Stimulated activated CD4-positive, alpha-beta T cell treated with anti-CD3 and anti-CD28 coated beads, TNF-alpha, amount 100 ng/mL, for 24 hours (primary cell): Measurements from ENCODE around the gene NSMF.

Source experiments
- DNase-seq, 3 experiments: peaks; one replicate each; pipeline ENCODE4 v3.0.0-alpha.2; 2020; ENCODE audit warnings: low read depth in 3 of 3

NSMF gene

DNA sequence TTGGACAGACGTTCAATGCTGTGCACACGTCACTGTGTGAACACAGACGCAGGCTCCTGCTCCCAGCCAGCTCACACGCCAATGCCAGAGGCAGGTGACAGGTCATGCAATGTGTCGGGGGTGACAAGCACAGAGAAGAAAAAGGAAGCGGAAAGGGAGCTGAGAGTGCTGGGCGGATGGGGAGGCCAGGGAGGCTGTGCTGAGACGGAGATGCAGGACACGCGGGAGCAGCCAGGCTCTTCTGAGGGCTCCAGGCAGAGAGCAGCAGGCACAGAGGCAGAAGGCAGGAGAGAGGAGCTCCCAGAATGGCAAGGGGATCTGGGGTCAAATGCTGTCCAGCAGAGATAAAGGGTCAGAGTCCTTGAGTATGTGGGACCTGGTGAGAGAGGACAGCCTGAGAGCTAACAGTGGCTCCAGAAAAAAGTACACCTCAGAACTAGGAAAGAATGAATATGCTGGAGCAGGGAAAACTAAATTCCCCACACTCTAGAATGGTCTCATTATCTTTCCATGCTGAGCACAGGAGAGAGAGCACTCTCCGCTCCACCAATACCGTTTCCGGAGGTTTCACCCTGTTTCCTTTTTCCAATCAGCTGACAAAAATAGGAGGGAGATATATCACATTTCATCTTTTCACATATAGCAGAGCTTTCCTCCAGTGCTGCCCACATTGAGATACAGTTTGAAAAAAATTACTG lies 32.8 kb upstream of the NSMF start:
- no peak for DNase-seq

DNA sequence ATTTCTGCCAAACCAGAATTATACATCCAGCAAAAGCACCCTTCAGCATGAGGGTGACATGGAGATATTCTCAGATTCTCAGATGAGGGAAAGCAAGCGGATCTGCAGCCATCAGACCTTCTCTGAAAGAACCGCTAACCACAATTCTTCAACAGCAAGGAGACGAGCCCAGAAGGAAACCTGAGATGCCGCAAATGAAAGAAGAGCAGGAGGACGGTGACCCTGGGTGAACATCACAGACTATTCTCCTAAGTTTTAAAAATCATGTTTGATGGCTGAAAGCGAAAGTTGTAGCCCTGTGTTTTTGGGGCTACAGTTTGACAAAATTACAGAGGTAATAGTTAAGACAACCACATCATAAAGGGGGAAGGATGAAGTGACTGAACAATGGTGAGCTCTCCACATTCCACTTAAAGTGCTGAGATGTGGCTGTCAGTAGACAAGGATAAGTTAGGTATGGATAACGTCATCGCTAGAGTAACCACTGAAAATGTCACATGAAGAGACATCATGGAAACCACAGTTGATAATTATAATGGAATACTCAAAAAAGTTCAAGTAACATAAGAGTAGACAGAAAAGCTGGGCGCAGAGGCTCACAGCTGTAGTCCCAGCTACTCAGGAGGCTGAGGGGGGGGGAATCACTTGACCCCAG lies 31.5 kb upstream of the NSMF start:
- no peak for DNase-seq

DNA sequence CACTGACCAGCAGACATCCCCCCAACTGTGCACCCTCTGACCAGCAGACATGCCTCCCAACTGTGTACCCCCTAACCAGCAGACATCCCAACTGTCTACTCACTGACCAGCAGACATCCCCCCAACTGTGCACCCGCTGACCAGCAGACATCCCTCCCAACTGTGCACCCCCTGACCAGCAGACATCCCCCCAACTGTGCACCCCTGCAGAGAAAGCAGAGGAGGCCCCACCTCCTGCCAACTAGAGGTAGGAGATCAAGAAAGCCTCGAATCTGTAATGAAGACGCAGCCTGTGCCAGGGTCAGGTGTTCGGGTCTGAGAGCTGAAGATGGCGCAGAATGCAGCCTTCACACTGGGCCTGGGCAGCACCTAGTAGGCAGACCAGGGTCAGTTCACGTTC lies 29.8 kb upstream of the NSMF start:
- no peak for DNase-seq

DNA sequence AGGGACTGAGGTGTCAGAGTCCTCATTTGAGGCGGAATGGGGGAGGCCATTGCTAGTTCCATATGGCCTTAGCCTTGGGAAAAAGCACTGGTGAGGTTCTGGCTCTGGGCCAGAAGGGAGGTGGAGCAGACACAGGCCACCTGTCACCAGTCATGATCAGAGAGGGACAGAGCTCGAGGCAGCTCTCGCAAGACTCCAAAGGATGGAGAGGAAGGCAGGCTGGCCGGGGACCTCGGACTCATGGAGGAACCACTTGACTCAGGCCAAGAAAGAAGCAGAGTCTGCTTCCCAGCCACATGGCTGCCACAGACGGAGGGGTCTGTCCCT lies 29.2 kb upstream of the NSMF start:
- DNase-seq = no peak

DNA sequence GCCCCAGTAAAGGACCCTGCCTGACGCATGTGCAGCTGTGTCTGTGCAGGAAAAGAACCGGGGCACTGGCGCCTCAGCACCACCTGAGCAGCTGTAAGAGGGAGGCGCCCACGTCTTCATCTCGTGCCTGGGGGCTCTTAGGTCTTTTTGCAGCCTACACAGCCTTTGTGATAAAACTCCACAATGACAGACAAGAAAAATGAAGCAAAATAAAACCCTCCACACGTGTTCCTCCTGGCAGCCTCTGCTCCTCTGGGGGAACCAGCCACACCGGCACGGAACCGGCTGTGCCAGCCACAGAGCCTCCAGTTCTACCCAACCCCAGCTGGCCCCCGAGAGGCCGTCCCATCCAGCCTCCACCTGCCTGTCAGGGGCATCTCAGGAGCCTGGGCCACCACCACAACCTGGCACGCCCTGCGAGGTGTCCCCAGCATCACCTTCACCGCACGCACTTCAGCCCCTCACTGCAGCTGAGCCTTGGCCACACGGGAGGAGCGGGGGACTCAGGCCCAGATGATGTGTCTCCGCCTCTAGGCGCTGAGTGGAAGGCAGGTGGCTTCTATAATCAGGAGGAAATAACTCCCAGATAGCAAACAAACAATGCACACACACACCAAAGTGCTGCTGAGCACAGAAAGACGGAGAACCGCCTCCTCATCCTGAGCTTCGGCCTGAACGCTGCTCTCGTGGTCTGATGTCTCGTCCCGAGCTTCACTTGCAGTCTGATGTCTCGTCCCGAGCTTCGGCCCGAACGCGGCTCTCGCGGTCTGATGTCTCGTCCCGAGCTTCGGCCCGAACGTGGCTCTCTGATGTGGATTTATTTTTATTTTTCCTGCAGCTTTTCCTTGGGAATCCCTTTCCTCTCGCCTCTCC lies 28.6 kb upstream of the NSMF start:
- no peak for DNase-seq

DNA sequence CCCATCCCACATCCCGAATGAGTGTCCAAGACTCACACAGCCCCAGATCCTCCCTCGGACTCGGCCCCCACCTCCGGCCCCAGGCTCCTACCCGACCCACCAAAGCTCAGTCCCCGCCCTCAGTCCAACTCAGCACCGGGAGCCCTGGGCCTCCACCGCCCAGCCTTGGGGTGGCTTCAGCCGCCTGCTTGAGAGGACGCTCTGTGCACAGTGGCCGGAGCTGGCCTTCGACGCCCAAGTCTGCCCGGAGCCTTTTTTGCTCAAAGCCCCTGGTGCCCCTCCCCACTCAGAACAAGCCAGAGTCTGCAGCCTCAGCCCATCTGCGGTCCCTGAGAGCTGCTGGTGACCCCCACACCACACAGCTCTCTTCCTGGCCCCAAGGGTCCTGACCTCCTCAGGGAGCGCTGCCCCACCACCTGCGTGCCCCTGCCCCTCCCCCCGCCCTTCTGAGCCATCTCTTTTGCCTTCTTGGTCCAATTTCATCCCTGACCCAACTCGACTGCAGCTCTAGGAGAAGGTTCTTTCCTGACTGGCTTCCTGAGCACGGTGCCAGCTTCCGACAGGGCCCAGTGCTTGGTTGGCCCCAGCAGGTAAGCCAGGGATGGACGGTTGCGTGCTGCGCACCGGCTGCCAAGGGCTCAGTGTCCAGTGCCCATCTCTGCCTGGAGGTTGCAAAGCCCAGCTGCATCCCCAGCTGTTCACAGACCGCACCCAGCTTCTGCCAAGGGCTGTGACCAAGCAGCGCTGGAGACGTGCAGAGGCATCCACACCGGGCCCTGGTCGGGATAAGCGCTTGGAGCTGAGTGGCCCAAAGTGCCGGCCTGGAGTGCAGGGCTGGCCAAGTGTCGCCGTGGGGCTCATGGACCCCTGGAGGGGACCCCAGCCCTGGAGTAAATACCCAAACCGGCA lies 27.7 kb upstream of the NSMF start:
- DNase-seq = no peak

DNA sequence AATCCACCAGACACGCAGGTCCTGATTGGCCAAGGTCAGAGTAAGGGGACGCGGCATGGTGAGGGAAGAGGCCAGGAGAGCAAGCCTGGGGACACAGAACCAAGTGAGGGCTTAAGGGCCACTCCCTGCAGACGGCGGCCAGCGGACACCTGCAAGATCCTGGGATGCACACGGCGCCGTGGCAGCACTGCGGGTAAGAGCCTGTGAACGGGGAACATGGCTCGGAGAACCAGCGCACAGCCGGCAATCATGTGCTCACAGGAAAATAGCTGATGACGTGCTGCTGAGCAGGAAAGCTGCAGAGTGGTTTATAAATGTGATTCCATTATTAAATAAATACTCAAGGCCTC lies 27.0 kb upstream of the NSMF start:
- DNase-seq = no peak

DNA sequence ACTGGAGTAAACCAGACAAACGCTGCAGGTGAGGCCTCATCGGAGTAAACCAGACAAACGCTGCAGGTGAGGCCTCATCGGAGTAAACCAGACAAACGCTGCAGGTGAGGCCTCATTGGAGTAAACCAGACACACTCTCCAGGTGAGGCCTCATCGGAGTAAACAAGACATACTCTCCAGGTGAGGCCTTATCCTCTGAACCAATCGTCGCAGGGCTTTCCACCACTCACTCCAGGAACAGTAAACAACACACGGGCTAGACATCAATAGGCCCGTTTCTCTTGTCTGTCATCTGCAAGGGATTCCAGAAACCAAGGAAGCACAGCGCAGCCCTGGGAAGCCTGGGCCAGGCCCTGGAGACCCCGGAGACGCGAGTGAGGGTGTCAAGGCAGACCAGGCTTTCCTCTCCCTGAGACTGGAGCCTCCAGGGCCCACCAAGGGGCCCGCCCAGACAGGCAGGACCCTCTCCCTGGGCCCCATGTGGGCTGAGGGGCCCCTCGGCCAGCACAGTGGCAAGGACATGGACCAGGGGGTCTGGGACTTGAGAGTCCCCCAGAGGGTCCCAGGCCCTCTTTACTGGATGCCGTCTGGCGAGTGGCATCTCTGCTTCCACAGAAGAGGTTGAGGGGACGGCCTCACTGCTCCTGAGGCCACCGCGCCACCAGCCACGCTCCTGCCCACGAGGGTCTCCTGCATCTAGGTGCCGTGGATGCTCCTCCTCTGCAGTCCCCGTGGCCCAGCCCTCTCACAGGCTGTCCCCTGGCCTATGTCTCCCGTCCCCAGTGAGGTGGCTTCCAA lies 26.4 kb upstream of the NSMF start:
- DNase-seq = no peak

DNA sequence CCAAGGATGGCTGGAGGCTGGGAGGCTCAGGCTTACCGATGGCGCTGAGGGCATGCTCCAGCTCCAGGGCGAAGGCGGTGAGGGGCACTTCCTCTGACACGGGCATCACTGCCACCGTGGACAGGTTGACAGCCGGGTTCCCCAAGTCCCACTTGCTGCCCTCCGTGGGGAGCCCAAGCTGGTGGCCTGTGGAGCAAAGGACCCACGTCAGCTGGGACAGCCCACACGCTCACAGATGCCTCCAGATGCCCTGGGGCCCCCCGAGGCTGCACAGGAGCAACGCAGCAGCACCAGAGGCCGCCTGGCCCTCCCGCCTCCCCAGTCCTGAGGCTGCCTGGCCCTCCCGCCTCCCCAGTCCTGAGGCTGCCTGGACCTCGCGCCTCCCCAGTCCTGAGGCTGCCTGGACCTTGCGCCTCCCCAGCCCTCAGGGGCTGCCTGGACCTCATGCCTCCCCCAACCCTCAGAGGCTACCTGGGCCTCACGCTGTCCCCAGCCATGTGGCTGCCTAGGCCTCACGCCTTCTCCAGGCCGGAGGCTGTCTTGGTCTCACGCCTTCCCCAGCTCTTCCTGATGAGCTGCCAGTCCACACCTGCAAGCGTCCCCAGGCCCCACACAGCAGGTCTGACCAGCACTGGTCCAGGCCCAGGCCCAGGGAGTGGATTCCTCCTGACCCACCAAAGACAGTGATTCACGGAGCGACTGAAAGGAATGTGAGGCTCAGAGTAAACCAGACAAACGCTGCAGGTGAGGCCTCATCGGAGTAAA lies 25.6 kb upstream of the NSMF start:
- DNase-seq = no peak

DNA sequence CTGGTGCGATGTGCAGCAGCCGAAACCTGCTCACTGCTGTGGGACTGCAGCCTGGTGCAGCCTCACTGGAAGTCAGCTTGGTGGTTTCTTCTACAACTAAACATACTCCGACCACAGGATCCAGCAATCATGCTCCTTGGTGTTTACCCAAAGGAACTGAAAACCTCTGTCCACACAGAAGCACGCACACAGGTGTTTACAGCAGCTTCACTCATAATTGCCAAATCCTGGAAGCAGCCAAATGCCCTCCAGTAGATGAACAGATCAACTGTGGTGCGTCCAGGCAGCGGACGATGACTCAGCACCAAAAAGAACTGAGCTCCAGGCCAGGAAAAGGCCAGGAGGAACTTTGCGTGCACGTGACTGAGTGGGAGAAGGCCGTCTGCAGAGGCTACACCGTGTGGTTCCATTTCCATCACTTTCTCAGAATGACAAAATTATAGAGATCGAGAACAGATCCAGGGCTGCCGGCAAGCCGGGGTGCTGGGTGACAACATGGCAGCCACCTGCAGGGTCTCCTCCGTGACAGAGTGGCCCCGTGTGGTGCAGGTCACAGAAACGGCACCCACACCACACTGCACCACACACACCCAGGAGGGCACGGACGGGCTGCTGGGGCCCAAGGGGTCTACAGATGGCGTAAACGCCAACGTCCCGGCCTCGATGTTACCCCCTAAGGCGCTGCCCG lies 23.1 kb upstream of the NSMF start:
- DNase-seq = no peak

DNA sequence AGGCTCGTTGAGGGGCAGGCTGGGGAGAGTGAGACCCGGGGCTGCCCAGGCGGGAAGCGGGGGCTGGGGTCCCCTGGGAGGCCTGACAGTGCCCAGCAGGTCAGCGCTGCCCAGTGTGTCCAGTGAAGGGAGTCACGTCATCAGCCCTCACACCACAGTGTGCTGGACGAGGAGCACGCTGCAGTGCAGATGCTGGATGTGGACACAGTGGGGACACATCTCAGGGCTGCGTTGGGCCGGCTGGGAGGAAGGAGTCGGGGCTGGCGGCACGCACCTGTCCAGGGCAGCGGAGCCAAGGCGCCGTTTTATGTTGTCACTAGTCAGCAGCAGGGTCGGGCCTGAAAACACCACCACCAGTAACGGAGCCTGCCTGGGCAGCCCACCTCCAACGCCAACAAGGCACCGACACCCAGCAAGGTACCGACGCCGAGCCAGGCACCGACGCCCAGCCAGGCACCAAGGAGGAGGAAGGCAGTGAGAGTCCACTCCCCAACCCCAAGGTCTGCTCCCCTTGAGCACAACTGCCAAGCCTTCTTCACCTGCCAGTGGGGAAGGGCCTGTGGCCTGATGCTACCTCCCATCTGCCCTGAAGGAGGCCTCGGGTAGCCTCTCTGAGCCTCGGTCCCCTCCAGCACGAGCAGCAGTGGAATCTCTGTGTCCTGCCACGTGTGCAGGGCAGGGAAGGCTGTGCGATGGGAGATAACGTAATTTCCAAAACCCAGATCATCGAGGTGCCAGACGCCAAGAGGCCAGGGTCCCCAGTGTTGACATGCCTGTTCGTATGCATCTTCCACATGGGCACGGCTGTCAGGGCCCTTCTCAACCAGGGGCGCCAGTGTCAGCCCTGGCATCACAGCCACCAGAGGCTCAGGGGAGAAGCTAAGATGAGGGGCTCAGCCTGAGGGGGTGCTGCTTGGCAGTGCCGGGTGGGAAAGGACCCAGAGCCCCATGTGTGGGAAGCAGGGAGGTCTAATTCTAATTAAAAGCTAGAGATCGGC lies 21.9 kb upstream of the NSMF start:
- DNase-seq = no peak

DNA sequence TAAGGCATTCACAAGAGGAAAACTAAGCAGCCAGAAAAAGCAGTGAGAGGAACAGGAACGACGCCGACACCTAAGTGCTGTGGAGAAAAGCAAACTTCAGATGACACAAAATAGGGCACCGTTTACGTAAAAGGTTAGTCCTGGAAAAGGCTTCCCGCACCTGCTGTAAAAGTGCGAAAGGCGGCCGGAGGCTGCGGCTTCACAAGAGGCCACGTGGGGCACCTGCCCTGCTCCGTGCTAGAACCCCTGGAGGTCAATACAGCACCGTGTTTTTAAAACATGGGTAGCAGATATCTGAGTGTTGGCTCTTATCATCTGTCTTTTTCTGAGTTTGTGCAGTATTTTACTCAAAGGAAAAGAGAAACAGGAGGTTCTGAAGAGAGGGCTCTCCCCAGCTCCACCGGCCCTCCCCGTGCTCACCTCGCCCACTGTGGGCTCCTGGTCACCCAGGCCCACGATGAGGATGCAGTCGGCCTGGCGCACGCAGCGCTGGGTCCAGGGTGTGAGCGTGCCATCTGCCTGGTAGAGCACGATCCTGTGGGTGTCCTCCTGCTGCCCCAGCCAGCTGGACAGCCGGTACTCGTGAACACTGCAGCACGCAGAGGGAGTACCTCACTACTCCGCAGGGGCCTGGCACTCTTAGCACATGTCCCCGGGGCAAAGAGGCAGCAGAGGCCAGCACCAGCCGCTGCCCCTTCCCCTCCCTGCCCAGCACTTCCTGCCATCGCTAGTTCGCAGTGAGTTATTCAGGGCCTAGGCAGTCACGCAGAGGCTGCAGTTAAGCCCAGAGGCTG lies 21.0 kb upstream of the NSMF start:
- no peak for DNase-seq

DNA sequence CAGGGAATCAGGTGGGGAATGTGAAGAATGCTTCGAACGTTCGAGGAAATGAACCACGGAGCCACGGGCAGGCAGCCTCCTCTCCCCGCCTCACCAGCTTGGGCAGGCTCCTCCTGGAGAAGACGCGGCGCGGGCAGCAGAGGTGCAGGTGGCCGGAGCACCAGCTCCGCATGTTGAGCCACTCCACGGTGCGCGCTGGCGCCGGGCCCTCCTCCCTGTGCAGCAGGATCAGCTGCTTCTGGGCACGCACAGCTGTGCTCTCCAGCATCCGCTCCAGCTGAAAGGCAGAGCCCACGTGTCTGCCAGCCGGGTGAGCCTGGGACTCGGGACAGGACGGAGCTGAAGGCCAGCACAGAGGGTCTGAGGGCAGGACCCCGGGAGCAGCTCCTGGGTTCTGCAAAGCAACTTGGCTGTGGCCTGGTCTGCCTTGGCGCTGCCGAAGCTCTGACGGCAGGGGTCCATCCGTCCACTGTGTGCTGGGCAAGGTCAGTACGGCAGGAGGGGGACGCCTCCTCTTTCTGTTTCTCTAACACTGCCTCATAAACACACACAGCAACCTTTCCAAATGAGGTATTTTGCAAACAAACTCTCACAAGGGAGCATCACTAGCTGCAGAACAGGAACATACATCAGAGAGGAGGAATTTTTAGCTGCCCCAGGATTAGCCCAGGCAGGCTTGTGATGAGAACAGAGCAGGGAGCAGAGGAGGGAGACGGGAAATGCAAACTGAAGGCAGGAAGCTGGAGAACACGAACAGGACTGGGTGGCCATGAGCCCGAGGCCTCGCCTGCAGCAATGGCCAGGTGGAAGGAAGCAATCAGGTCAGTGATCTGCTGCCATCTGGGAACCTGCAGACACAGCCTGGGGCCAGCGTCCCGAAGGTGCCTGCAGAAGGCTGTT lies 20.1 kb upstream of the NSMF start:
- no peak for DNase-seq

DNA sequence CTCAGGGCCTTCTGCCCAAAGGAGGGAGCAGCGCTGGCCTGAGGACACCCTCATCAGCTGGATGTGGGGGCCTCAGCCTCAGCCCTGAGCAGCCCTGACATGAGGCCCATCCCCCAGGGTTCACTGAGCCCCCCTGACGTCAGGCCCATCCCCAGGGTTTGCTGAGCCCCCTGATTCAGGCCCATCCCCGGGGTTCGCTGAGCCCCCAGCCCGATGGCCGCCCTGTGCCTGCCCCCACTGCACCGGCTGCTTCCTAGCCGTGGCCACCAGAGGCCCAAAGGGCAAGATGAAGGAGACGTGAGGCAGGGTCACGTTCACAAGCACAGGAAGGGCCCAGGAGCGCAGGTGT lies 19.5 kb upstream of the NSMF start:
- no peak for DNase-seq

DNA sequence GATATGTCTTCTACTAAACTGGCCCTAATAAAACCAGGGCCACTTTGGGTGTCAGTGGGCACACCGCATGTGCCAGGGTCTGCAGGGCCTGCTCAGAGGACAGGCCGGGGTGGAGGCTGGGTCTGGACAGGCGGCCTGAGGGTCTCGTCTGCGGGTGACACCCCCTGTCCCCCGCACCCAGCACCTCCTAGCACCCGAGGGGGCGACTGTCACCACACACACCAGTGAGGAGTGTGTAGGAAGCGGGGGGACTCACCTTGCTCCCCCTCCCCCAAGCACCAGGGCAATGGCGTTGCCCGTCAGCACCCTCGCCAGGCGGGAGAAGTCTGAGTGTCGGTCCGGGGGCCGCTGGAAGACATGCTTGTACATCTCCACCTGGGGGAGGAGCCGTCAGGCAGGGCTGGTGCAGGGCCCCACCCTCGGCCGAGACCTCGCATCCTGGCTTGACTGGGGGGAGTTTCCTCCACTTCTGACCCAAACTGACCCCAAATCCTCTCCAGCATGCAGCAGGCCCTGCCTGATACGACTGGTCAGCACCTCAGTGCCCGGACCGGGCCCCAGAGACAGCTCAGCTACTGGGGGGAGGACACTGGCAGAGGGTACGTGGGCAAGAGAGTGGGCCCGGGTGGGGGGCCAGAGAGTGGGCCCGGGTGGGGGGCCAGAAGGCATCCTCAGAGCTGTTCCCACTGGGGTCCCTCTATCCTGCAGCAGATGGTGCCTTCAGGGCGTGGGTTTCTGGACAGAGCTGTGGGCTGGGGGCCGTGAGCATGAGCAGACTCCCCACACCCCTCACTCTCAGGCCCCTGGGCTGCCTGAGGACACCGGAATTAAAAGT lies 18.9 kb upstream of the NSMF start:
- no peak for DNase-seq

DNA sequence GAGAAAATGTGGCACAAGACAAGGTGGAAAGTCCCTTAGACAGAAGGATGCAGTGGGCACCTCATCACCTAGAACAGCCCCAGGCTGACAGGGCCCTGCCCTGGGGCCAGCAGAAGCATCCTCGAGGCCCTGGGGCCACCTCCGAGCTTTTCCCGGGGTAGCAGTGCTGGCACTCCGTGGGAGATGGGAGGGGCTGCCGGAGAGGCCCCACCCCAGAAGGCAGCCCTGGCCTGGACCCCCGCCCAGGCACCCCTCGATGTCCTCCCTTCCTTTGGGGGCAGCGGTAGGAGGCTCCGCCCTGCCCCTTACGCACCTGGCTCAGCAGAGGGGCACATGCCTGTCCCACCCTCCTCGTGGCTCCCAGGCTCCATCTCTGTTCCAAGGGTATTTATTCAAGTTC lies 17.7 kb upstream of the NSMF start:
- no peak for DNase-seq
